NCI-H526 (cell line): ENCODE measurements around the gene PRDX5.

Experiments used
- DNase-seq, 2 experiments: peaks; one replicate each; lab custom pipeline; 2025; lab: John Stamatoyannopoulos, UW

Gene PRDX5

DNA sequence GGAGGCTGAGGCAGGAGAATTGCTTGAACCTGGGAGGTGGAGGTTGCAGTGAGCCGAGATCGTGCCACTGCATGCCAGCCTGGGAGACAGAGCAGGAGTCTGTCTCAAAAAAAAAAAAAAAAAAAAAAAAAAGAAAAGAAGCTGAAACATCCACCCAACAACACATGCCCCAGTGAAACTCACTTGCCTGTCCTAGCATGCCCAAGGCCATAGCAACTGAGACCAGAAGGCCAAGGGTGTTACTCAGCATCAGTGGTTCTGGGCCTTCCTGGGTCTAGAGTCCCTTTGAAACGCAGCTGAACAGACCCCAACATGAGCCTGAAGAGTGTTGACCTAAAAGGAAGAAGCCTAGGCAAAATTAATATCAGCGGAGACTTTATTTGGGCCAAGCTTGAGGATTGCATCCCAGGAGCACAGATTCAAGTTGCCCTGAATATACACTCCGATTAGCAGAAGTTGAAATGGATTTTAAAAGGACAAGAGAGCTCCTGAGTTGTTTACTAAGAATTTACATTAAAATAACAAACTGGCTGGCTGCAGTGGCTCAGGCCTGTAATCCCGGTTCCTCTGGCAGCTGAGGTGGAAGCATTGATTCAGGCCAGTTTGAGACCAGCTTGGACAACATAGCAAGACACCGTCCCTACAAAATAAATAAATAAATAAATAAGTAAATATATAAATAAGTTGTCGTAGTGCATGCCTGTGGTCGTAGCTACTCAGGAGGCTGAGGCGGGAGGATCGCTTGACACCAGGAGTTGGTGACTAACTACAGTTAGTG, 7.0 kb downstream of the PRDX5 start:
- DNase-seq, result no peak

DNA sequence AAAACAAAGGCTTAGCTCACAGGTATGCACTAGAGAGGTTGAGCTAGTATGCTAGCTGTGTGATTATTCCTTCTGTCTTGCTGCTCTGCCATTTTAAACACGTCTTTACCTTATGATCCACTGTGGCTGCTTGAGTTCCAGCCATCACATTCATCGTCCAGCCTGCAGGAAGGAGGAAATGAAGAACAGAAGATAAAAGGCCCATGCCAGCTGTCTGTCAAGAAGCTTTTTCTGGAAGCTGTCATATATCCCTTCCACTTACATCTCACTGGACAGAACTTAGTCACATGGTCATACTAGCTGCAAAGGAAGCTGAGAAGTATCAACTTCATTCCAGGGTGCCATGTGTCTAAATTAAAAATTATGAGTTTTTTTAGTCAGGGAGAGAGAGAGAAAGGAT, 9.5 kb downstream of the PRDX5 start:
- DNase-seq, result no peak

DNA sequence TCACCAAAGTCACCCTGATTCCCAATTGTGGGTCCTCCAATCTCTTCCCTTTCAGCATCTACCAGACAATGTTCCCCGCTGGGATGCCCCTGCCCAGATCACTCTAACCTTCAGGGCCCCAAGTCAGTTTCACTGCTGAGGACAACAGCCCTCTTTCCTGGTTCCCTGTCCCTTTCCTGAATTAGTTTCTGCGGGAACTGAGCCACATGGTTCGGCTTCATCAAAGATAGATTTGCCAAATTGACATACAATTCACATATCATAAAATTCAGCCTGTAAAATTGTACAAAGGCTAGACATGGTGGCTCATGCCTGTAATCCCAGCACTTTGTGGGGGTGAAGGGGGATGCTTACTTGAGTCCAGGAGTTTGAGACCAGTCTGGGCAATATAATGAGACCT, 10.1 kb downstream of the PRDX5 start:
- DNase-seq, result no peak

DNA sequence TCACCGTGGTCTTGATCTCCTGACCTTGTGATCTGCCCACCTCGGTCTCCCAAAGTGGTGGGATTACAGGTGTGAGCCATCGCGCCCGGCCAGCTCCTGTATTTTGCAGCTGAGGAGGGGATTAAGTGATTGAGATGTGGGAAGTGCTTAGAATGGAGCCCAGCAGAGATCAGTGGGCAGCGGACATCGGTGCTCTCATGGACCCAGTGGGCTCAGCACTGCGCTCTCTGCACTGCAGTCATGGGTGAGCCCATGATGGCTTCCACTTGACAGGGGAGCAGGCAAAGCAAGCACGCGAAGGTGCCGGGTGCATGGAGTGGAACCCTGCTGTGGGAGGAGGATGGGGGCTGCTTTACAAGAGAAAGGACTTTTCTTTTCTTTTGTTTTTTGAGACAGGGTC, 13.0 kb downstream of the PRDX5 start:
- no peak for DNase-seq

DNA sequence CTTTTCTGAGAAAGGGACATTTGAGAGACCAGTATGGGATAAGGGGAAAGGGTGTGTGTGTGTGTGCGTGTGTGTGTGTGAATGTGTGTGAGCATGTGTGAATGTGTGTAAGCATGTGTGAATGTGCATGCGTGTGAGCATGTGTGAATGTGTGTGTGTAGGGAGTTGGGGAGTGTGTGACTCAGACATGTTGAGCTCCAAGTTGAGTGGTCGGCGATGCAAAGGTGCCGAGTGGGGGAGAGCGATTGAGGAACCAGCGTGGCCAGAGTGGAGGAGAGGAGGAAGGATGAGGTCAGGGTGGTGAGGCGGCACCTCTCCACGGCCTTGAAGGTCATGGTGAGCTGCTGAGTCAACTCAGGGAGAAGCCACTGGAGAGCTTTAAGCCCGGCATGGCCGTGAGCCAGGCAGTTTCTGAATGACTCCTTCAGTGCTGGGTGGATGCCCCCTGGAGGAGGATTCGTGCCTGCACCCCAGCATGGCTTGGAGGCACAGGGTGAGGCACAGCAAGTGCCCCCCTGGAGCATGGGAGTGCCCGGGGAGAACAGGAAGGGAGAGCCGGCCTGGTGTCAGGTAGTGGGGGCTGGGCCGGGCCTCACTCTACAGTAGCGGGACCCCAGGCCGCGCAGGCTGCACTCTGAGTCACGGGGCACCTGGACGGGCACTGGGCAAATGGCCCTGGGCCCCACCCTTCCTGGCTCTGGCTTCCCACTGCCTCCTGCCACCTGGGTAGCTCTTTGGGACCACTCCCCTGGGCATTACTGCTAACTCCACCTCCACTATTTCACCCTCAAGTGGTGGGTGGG, 13.8 kb downstream of the PRDX5 start:
- peak in 1 of 2 experiments; percentile 46 for DNase-seq

DNA sequence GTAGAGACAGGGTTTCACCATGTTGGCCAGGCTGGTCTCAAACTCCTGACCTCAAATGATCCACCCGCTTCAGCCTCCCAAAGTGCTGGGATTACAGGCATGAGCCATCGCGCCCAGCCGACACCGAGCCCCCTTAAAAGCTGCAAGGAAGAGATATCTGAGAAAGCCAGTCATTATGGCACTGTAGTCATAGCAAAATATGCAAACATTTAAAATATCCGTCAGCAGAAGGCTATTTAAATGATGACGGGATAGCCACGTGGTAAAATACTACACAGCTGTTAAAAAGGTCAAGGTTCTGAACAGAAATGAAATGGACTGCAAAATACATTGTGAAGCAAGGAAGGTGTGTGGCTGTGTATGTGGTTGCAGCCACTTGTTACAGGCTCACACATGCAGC, 15.6 kb downstream of the PRDX5 start:
- no peak for DNase-seq

DNA sequence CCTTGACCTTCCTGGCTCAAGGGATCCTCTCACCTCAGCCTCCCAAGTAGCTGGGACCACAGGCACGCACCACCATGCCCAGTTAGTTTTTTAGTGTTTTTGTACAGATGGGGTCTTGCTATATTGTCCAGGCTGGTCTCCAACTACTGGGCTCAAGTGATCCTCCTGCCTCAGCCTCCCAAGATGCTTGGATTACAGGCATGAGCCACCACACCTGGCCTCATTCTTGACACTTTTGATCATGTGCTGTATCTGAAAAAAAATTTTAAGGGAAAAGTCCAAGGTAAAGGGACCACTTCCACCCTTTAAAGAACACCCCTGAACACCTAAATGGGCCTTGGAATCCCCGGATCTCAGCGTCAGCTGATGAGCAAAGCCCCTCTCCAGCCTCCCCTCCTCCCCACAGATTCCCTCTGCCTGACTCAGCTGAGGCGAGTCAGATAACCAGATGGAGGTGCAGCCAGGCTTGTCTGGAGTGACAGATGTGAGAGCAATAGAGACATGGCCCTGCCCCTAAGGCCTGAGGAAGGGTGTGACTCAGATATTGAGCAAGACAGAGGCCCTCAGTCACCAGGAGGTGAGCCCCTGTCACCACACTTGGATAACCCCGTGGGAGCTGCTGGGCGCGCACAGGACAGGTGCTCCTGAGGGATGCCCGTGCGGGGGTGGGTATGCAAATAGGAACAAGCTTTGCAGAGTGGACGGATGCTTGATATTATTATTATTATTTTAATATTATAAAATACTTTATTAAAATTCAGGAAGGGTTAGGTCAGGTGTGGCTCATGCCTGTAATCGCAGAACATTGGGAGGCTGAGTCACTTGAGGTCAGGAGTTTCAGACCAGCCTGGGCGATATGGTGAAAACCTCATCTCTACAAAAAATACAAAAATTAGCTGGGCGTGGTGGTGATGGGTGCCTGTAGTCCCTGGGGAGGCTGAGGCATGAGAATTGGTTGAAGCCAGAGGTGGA, 17.1 kb downstream of the PRDX5 start:
- peak; percentile 91 to 95 for DNase-seq

DNA sequence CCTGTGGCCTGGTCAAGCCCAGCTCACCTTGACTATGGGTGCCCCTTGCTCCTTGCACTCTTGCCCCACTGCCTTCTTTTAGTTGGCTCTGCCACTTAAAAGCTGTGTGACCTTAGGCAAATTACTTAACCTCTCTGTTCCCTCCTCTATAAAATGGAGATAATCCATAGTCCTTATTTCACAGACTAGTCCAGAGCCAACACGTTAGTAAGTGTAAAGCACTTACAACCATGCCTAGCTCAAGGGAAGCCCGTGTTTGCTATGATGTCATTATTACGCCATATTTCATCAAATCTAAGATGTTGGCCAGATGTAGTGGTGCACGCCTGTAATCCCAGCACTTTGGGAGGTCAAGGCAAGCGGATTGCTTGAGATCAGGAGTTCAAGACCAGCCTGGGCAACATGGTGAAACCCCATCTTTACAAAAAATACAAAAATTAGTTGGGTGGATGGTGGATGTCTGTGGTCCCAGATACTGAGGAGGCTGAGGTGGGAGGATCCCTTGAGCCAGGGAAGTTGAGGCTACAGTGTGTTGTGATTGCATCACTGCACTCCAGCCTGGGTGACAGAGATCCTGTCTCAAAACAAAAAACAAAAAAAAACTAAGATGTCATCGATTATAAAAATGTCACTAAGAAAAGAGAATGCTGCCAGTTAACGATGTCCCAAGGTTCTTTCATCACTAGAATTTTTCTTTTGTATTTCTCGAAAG, 19.8 kb downstream of the PRDX5 start:
- DNase-seq, result no peak

DNA sequence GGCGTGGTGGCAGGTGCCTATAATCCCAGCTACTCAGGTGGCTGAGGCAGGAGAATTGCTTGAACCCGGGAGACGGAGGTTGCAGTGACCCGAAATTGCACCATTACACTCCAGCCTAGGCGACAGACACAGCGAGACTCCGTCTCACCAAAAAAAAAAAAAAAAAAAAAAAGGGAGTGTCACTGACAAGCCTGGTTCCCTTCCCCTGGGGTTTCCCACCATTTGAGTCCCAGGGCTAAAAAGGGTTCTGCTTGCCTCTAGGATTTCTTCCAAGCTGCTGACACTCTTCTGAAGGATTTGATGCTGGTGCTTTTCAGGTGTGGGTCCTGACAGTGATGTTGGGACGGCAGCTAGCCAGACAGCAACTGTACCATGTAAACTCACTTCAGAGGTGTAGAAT, 20.8 kb downstream of the PRDX5 start:
- DNase-seq, result no peak

DNA sequence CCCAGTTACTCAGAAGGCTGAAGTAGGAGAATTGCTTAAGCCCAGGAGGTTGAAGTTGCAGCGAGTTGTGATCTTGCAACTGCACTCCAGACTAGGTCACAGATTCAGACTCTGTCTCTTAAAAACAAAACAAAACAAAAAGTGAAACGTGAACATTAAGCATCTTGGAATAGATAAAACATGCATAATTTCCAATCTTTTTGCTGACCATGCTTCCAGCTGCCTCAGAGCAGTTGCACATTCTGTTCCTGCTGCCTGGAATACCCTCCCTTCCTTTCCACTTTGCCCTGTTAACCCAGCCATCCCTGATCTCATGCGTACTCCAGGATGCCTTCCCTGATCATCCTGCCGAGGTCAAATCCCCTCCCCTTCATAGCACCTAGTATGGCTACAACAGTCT, 21.4 kb downstream of the PRDX5 start:
- no peak for DNase-seq

DNA sequence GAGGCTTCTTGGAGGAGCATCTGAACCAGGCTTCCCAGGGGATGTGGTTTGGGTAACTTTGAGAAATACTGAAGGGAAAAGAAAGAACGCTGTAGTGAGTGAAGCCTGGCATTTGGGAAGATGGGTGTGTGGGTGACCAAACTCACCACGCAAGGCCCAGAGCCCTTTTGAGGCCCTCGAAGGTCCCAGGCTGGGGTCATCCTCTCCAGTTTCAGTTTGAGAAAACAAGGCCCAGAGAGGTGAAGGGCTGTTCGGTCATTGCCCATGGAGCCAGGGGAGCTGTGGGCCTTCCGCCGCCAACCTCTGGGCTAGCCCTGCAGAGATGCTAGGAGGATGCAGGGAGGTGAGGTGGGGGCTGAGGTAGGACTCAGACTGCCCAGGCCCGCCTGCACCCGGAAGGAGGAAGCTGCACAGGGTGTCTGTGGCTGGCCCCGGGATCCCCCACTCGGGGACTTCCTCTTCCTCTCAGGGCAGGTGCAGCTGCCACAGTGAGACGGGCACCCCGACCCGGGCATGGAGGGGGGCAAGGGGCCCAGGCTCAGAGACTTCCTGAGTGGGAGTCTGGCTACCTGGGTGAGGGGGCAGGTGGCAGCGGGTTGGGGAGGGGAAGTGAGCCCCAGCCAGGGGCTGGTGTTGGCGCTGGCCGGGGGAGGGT, 22.0 kb downstream of the PRDX5 start, which contains the start of gene CCDC88B:
Gene CCDC88B, plus strand, starts transcription at position 451 of the 655 bp plus-strand sequence. Its CDS starts 63 bp downstream, at position 514.
- no peak for DNase-seq

DNA sequence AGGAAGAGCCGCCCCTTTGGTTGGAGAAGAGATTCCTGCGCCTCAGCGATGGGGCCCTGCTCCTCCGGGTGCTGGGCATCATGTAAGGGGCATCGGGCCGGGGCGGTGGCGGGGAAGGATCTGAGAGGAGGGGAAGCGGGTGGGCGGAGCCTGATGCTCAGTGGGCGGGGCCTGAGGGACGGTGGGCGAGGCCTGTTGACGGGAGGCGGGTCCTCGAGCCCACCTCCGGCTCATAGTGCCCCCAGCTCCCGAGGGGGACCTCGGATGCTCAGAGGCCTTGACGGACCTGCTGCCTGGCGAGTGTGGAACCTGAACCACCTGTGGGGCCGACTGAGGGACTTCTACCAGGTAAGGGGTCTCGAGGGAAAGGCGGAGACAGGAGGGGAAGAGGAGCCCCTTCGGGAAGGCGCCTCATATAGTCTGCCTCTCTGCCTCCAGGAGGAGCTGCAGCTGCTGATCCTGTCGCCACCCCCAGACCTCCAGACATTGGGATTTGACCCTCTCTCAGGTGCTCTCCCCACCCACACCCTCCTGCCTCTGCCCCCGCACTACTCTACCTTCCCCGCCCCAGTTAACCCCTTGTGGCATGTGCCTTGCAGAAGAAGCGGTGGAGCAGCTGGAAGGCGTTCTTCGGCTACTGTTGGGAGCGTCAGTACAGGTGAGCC, 22.9 kb downstream of the PRDX5 start:
- DNase-seq, result peak in 1 of 2 experiments; percentile 60

DNA sequence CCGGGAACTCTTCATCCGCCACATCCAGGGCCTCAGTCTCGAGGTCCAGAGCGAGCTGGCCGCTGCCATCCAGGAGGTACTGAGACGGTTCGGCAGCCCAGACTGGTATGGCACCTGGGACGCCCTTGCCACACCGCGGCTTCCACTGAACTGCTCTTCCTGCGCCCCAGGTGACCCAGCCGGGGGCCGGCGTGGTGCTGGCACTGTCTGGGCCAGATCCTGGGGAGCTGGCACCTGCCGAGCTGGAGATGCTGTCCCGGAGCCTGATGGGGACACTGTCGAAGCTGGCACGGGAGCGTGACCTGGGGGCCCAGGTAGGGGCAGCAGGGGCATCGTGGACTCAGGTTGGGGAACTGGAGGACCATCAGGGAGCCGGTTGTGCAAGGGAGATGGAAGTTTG, 23.5 kb downstream of the PRDX5 start:
- no peak for DNase-seq

DNA sequence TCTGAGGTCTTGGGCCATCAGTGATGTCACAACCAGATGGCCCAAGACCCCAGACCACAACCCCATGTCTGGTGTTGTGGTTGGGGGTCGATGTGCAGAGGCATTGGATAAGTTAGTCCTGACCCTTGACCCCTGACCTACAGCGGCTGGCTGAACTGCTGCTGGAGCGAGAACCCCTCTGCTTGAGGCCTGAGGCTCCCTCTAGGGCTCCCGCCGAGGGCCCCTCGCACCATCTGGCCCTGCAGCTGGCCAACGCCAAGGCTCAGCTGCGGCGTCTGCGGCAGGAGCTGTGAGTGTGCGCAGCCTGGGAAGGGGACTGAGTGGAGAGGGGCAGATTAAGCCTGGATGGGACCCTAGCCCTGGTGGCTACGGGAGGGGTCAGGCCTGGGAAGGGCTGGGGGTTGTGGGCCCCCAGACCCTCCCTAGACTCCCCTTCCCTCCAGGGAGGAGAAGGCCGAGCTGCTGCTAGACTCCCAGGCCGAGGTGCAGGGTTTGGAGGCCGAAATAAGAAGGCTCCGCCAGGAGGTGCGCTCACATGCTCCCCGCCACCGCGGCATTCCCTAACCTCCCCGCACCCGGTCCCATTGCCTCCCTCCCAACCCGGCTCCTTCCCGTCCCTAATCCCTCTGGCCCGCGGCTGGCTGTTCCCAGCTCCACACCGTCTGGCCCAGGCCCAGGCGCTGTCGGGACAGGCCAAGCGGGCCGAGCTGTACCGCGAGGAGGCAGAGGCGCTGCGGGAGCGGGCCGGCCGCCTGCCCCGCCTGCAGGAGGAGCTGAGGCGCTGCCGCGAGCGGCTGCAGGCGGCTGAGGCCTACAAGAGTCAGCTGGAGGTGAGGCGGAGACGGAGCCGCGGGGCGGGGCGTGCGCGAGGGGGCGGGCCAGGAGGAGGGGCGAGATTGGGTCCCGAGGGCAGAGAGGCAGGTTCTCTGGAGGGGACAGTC, 24.2 kb downstream of the PRDX5 start:
- DNase-seq, result peak; percentile 70 to 95

DNA sequence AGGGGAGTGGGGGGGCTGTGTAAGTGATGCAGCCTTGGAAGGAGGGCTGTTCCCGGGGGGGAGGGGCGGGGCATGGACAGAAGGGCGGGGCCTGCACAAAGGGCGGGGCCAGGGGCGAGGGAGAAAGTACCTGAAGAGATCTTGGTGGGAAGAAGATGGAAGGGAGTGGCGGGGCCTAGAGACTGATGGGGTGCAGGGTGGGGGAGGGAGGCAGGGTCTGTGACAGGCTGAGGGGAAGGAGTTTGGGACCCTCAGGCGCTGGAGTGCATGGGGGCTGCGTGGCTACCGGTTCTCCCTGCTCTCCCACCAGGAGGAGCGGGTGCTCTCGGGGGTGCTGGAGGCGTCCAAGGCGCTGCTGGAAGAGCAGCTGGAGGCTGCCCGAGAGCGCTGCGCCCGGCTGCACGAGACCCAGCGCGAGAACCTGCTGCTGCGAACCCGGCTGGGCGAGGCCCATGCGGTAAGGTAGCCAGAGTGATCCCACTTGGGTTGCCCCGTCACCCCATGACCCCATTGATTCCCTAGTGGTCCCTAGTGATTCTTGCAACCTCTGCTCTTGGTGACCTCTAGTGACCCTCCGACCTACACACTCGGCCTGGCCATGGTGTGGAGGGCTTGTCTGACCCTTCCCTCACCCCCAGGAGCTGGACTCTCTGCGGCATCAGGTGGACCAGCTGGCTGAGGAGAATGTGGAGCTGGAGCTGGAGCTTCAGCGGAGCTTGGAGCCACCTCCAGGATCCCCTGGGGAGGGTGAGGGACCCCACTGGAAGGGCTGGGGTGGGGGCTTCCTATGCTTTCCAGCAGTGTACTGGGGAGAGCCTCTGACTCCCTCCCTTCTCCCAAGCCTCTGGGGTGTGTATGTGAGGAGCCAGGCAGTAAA, 25.2 kb downstream of the PRDX5 start:
- DNase-seq, result peak in 1 of 2 experiments; percentile 73

DNA sequence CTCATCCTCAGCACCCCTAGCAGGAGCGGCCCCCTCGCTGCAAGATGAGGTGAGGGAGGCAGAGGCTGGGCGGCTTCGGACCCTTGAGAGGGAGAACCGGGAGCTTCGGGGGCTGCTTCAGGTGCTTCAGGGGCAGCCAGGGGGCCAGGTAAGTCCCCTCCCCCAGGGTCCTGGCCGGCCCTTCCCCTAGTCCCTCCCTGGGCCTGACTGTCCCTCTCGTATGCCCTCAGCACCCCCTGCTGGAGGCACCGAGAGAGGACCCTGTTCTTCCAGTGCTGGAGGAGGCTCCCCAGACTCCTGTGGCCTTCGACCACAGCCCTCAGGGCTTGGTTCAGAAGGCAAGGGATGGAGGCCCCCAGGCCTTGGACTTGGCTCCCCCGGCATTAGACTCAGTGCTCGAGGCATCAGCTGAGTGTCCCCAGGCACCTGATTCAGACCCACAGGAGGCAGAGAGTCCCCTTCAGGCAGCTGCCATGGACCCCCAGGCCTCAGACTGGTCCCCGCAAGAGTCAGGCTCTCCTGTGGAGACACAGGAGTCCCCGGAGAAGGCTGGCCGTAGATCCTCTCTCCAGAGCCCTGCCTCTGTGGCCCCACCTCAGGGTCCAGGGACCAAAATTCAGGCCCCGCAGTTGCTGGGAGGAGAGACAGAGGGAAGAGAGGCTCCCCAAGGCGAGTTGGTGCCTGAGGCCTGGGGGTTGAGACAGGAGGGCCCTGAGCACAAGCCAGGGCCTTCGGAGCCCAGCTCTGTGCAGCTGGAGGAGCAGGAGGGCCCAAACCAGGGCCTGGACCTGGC, 26.0 kb downstream of the PRDX5 start:
- peak; percentile 20 to 72 for DNase-seq

DNA sequence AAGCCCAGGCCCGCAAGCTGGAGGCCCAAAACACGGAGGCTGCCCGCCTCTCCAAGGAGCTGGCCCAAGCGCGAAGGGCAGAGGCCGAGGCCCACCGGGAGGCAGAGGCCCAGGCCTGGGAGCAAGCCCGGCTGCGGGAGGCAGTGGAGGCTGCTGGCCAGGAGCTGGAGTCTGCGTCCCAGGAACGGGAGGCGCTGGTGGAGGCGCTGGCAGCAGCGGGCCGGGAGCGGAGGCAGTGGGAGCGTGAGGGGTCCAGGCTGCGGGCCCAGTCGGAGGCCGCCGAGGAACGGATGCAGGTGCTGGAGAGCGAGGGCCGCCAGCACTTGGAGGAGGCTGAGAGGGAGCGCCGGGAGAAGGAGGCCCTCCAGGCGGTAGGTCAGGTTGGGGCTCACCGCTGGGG, 26.9 kb downstream of the PRDX5 start:
- DNase-seq, result no peak
